Activated naive CD8-positive, alpha-beta T cell treated with anti-CD3 and anti-CD28 coated beads, Interleukin-2, amount 10 ng/mL, durations not matched to agents 7 days and 5 days (primary cell): ENCODE measurements around the gene CAPN10. TPM values are rescaled to one million over a fixed set of nuclear protein-coding genes. Genes with fewer than 3 reads are reported as not detected.

Experiments used
- ATAC-seq: fragments of 150-1000 bp; cut with Tn5 transposase; one replicate; pipeline ENCODE4 v1.10.0; 2021; ENCODE audit warnings: low read depth, moderate library complexity
- POLR2A ChIA-PET: fragments of 350-600 bp; sonication (Branson Sonifier 250); formaldehyde crosslinking; loops from one replicate; lab custom pipeline; 2021; ENCODE audit warnings: antibody characterized with exemption; lab: Charles Lee
- DNase-seq: peaks from one replicate; pipeline ENCODE4 v3.0.0; 2021
- H3K27ac Mint-ChIP-seq: one replicate; pipeline ENCODE4 v1.8.0; 2022; ENCODE audit warnings: mild to moderate bottlenecking, mixed read lengths
- H3K27me3 Mint-ChIP-seq: one replicate; pipeline ENCODE4 v1.8.0; 2022; ENCODE audit warnings: mild to moderate bottlenecking, moderate library complexity, mixed read lengths
- H3K36me3 Mint-ChIP-seq: one replicate; pipeline ENCODE4 v1.8.0; 2021; ENCODE audit warnings: mild to moderate bottlenecking, mixed read lengths
- H3K4me1 Mint-ChIP-seq: one replicate; pipeline ENCODE4 v1.8.0; 2021; ENCODE audit warnings: mixed read lengths
- H3K4me3 Mint-ChIP-seq: one replicate; pipeline ENCODE4 v1.8.0; 2022; ENCODE audit warnings: mild to moderate bottlenecking, moderate library complexity, mixed read lengths
- H3K9me3 Mint-ChIP-seq: one replicate; pipeline ENCODE4 v1.8.0; 2021; ENCODE audit warnings: mixed read lengths
- total RNA-seq, 2 experiments: library from RNA; stranded (reverse); gene quantifications; one replicate each; pipeline ENCODE4 v1.2.3, GENCODE V29; 2021

The CAPN10 gene
- total RNA-seq, 2 experiments from 2014 or later, result 72.3 to 74.2 TPM

DNA sequence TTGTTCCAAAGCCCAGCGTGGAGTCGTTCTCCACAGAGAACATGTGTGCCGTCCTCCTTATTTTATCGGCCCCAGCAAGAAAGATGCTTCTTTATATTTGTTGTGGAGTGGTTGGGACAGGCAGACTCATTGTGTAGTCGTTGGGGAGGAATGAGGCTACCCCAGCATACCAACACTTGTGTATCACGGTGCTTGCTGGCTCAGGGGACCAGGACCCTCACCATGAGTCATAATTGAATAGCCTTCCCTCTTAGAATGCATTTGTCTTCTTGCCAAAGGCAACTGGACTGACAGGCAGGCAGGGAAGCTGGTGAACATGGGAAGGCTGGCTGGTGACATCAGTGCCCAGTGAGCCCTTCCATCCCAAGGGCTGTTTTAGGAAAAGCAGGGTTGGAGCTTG lies 4.7 kb downstream of the CAPN10 start:
- Mint-ChIP-seq H3K4me3 (no peak overlapping the region), H3K9me3 (no peaks in the 10 kb centered on the region), H3K4me1 (peaks cover 20% of the 10 kb centered on the region), H3K27me3 (no peaks in the 10 kb centered on the region), H3K27ac (no peak overlapping the region), H3K36me3 (peaks cover 3% of the 10 kb centered on the region)
- ATAC-seq, result no peak
- POLR2A ChIA-PET, result interaction anchor here (1.5 kb wide), 1 partner anchor 25 kb away, joined by 5 read pairs; no protein-coding TSS in a partner anchor
- no peak for DNase-seq

- Mint-ChIP-seq H3K36me3 (peaks cover 3% of the 10 kb centered on the region), H3K27ac (no peak overlapping the region), H3K4me3 (no peak overlapping the region), H3K9me3 (no peaks in the 10 kb centered on the region), H3K27me3 (no peaks in the 10 kb centered on the region), H3K4me1 (peaks cover 20% of the 10 kb centered on the region)
- DNase-seq, result no peak
- POLR2A ChIA-PET, result interaction anchor here (1.5 kb wide), 1 partner anchor 26 kb away, joined by 5 read pairs; no protein-coding TSS in a partner anchor
- ATAC-seq, result no peak
Measured at GRCh38 chr2:240591784-240592183, 5.2 kb downstream of the CAPN10 start.

- Mint-ChIP-seq H3K27me3 (no peaks in the 10 kb centered on the region), H3K4me3 (no peak overlapping the region), H3K9me3 (no peaks in the 10 kb centered on the region), H3K4me1 (peaks cover 13% of the 10 kb centered on the region), H3K36me3 (no peaks in the 10 kb centered on the region), H3K27ac (no peak overlapping the region)
- ATAC-seq (no peak), DNase-seq (no peak)
- POLR2A ChIA-PET, result interaction anchor here (0.9 kb wide), 1 partner anchor 13 kb away, joined by 3 read pairs; no protein-coding TSS in a partner anchor
Measured at GRCh38 chr2:240593026-240593702, 6.6 kb downstream of the CAPN10 start.

- POLR2A ChIA-PET, result interaction anchor here (0.9 to 1.0 kb wide), 2 partner anchors 8 to 14 kb away, joined by 3 read pairs; partner anchors contain the start of gene CAPN10
- H3K27ac Mint-ChIP-seq, result no peak overlapping the region
- DNase-seq, result peak; percentile 17
- H3K27me3 Mint-ChIP-seq, result no peaks in the 10 kb centered on the region
- no peaks in the 10 kb centered on the region for H3K36me3 Mint-ChIP-seq
- peaks cover 5% of the 10 kb centered on the region for H3K4me1 Mint-ChIP-seq
- ATAC-seq, result no peak
- no peaks in the 10 kb centered on the region for H3K9me3 Mint-ChIP-seq
- no peak overlapping the region for H3K4me3 Mint-ChIP-seq
Measured at GRCh38 chr2:240593703-240594451, 7.3 kb downstream of the CAPN10 start.

DNA sequence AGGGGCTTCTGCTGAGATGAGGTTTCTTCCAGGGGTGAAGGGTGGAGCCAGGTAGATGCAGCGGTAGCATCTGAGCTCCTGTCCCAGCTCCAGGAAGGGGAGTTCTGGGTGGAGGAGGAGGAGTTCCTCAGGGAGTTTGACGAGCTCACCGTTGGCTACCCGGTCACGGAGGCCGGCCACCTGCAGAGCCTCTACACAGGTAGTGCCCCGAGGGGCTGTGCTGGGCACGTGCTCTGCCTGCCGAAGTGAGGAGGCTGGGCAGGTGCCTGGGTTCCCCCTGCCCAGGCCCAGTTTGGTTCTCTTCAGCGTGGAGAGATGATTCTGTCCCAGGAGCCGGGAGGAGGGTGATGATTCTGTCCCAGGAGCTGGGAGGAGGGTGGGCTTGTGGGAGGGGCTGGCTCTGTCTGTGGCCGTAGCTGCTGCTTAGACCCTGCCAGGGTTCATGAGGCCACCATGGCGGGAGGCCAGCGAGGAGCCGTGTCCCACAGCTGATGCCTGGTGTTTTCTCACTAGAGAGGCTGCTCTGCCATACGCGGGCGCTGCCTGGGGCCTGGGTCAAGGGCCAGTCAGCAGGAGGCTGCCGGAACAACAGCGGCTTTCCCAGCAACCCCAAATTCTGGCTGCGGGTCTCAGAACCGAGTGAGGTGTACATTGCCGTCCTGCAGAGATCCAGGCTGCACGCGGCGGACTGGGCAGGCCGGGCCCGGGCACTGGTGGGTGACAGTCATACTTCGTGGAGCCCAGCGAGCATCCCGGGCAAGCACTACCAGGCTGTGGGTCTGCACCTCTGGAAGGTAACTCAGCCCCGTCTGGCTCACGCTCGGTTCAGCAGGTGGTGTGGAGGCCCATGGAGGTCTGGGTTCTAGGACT lies 8.2 kb downstream of the CAPN10 start:
- POLR2A ChIA-PET, result interaction anchor here (1.0 kb wide), 1 partner anchor 8 kb away, joined by 3 read pairs; the partner anchor contains the start of gene CAPN10
- no peaks in the 10 kb centered on the region for H3K27me3 Mint-ChIP-seq

GRCh38 chr2:240595381-240596079 lies 9.0 kb downstream of the CAPN10 start:
- Mint-ChIP-seq H3K4me3 (no peak overlapping the region), H3K27ac (peak overlapping the region; percentile 40), H3K4me1 (peaks cover 2% of the 10 kb centered on the region), H3K36me3 (no peaks in the 10 kb centered on the region), H3K9me3 (no peaks in the 10 kb centered on the region), H3K27me3 (no peaks in the 10 kb centered on the region)
- DNase-seq (peak; percentile 64), ATAC-seq (peak; percentile 75)
- POLR2A ChIA-PET, result interaction anchor here (1.0 kb wide), 1 partner anchor 26 kb away, joined by 5 read pairs; no protein-coding TSS in a partner anchor

More for the DNA sequence above, 8.2 kb downstream of the CAPN10 start:
- DNase-seq, result peak; percentile 30
- Mint-ChIP-seq H3K9me3 (no peaks in the 10 kb centered on the region), H3K36me3 (no peaks in the 10 kb centered on the region), H3K4me1 (peaks cover 2% of the 10 kb centered on the region), H3K4me3 (no peak overlapping the region), H3K27ac (no peak overlapping the region)
- ATAC-seq, result no peak

DNA sequence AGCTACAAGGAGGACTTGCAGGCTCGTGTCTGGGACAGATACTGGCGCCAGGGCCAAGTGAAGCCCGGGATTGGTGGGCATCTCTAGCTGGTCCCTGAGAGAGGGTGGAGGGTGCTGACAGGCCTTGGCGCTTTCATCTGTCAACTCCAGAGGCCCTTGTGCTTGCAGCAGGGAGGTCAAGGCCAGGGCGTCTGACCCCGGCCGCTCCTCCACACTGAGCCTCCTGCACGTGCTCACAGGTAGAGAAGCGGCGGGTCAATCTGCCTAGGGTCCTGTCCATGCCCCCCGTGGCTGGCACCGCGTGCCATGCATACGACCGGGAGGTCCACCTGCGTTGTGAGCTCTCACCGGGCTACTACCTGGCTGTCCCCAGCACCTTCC lies 9.5 kb downstream of the CAPN10 start:
- Mint-ChIP-seq H3K36me3 (no peaks in the 10 kb centered on the region), H3K4me3 (no peak overlapping the region), H3K27ac (peak overlapping the region; percentile 40), H3K27me3 (no peaks in the 10 kb centered on the region), H3K9me3 (no peaks in the 10 kb centered on the region), H3K4me1 (peaks cover 2% of the 10 kb centered on the region)
- no peak for DNase-seq
- POLR2A ChIA-PET, result interaction anchor here (1.0 kb wide), 1 partner anchor 26 kb away, joined by 5 read pairs; no protein-coding TSS in a partner anchor
- no peak for ATAC-seq

DNA sequence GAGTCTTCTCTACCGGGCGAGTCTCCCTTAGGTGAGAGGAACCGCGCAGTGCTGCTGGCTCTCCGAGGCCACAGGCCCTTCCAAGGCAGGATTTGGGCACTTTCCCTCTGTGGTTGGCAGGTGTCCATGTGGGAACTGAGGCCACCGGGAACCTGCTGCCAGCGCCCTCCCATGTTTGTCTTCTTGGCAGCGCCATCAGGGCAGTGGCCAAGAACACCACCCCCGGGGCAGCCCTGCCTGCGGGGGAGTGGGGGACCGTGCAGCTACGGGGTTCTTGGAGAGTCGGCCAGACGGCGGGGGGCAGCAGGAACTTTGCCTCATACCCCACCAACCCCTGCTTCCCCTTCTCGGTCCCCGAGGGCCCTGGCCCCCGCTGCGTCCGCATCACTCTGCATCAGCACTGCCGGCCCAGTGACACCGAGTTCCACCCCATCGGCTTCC lies 10.0 kb downstream of the CAPN10 start:
- DNase-seq, result peak; percentile 26
- Mint-ChIP-seq H3K9me3 (no peaks in the 10 kb centered on the region), H3K4me1 (peaks cover 2% of the 10 kb centered on the region)

GRCh38 chr2:240597054-240597418 lies 10.5 kb downstream of the CAPN10 start:
- H3K27me3 Mint-ChIP-seq, result no peaks in the 10 kb centered on the region
- no peaks in the 10 kb centered on the region for H3K36me3 Mint-ChIP-seq
- no peaks in the 10 kb centered on the region for H3K4me1 Mint-ChIP-seq
- no peak overlapping the region for H3K4me3 Mint-ChIP-seq
- POLR2A ChIA-PET, result no interaction called here
- ATAC-seq, result no peak
- DNase-seq, result peak; percentile 26
- no peaks in the 10 kb centered on the region for H3K9me3 Mint-ChIP-seq
- no peak overlapping the region for H3K27ac Mint-ChIP-seq

More for the DNA sequence above, 10.0 kb downstream of the CAPN10 start:
- POLR2A ChIA-PET, result interaction anchor here (1.0 kb wide), 1 partner anchor 25 kb away, joined by 5 read pairs; no protein-coding TSS in a partner anchor
- no peaks in the 10 kb centered on the region for H3K27me3 Mint-ChIP-seq
- H3K27ac Mint-ChIP-seq, result no peak overlapping the region
- no peaks in the 10 kb centered on the region for H3K36me3 Mint-ChIP-seq
- no peak for ATAC-seq
- no peak overlapping the region for H3K4me3 Mint-ChIP-seq

- no peaks in the 10 kb centered on the region for H3K27me3 Mint-ChIP-seq
- no peaks in the 10 kb centered on the region for H3K9me3 Mint-ChIP-seq
- no peak overlapping the region for H3K27ac Mint-ChIP-seq
- H3K4me1 Mint-ChIP-seq, result no peaks in the 10 kb centered on the region
- POLR2A ChIA-PET, result interaction anchor here (2.2 kb wide), 1 partner anchor 11 kb away, joined by 5 read pairs; the partner anchor contains the start of gene CAPN10
- H3K36me3 Mint-ChIP-seq, result no peaks in the 10 kb centered on the region
- DNase-seq (peak; percentile 24), ATAC-seq (no peak)
- no peak overlapping the region for H3K4me3 Mint-ChIP-seq
Measured at GRCh38 chr2:240597419-240598181, 11.1 kb downstream of the CAPN10 start.

- no peak overlapping the region for H3K4me3 Mint-ChIP-seq
- H3K27me3 Mint-ChIP-seq, result no peaks in the 10 kb centered on the region
- no peak for ATAC-seq
- POLR2A ChIA-PET, result interaction anchor here (2.2 kb wide), 1 partner anchor 12 kb away, joined by 5 read pairs; the partner anchor contains the start of gene CAPN10
- no peaks in the 10 kb centered on the region for H3K4me1 Mint-ChIP-seq
- no peak overlapping the region for H3K27ac Mint-ChIP-seq
- peak; percentile 19 for DNase-seq
- H3K36me3 Mint-ChIP-seq, result no peaks in the 10 kb centered on the region
- no peaks in the 10 kb centered on the region for H3K9me3 Mint-ChIP-seq
Measured at GRCh38 chr2:240598311-240598911, 11.9 kb downstream of the CAPN10 start.
